Measurements from ENCODE around the gene ATF5.

ATF5 gene

GRCh38 chr19:49882643-49883042 is 46.4 kb upstream of the ATF5 start:
- Histone ChIP-seq H3K36me3 (ENCODE audit: control insufficient read depth, insufficient read depth, low read length) (peaks cover 4% of the 10 kb centered on the region), H2BK15ac (replicated peaks; ENCODE audit: low read depth) (no peak overlapping the region), H2AK5ac (ENCODE audit: low read length) (no peak overlapping the region), H3K4me3 (ENCODE audit: low read length) (no peak overlapping the region), H2BK120ac (ENCODE audit: low read depth, low read length) (no peak overlapping the region), H4K5ac (ENCODE audit: low read length) (no peak overlapping the region), H3K27ac (ENCODE audit: low read depth, low read length) (no peak overlapping the region), H3K18ac (ENCODE audit: low read length) (no peak overlapping the region), H3K79me1 (ENCODE audit: low read length) (peaks cover 10% of the 10 kb centered on the region), H3K23ac (ENCODE audit: low read length) (no peak overlapping the region), H3K79me2 (ENCODE audit: control insufficient read depth, insufficient read depth, low read length) (peaks cover 2% of the 10 kb centered on the region), H2BK5ac (ENCODE audit: low read length) (no peak overlapping the region), H3K4ac (ENCODE audit: low read depth, low read length) (no peak overlapping the region), H3K9ac (ENCODE audit: low read length) (no peak overlapping the region), H4K8ac (ENCODE audit: low read depth, low read length) (no peak overlapping the region), H3K56ac (ENCODE audit: low read length) (no peak overlapping the region), H3K27me3 (ENCODE audit: insufficient read depth, low read length, poor library complexity) (no peaks in the 10 kb centered on the region), H3K4me2 (ENCODE audit: low read length) (no peak overlapping the region), H3K4me1 (ENCODE audit: control insufficient read depth, low read depth, low read length) (peaks cover 4% of the 10 kb centered on the region)
- no CpG with 5 or more reads among the region's 14 CpGs for WGBS (ENCODE audit: extremely low coverage, insufficient coverage, low lambda C conversion rate)
- no peak for DNase-seq

- Histone ChIP-seq H2BK5ac (ENCODE audit: low read length) (no peak overlapping the region), H3K79me1 (ENCODE audit: low read length) (peaks cover 10% of the 10 kb centered on the region), H3K56ac (ENCODE audit: low read length) (no peak overlapping the region), H4K5ac (ENCODE audit: low read length) (no peak overlapping the region), H3K4me2 (ENCODE audit: low read length) (no peak overlapping the region), H2BK15ac (replicated peaks; ENCODE audit: low read depth) (no peak overlapping the region), H2AK5ac (ENCODE audit: low read length) (no peak overlapping the region), H4K8ac (ENCODE audit: low read depth, low read length) (no peak overlapping the region), H3K9ac (ENCODE audit: low read length) (no peak overlapping the region), H3K4me1 (ENCODE audit: control insufficient read depth, low read depth, low read length) (peaks cover 4% of the 10 kb centered on the region), H3K27me3 (ENCODE audit: insufficient read depth, low read length, poor library complexity) (no peaks in the 10 kb centered on the region), H3K4me3 (ENCODE audit: low read length) (no peak overlapping the region), H3K36me3 (ENCODE audit: control insufficient read depth, insufficient read depth, low read length) (peaks cover 4% of the 10 kb centered on the region), H3K4ac (ENCODE audit: low read depth, low read length) (no peak overlapping the region), H3K18ac (ENCODE audit: low read length) (no peak overlapping the region), H3K79me2 (ENCODE audit: control insufficient read depth, insufficient read depth, low read length) (peaks cover 2% of the 10 kb centered on the region), H3K27ac (ENCODE audit: low read depth, low read length) (no peak overlapping the region), H2BK120ac (ENCODE audit: low read depth, low read length) (no peak overlapping the region), H3K23ac (ENCODE audit: low read length) (no peak overlapping the region)
- no CpG with 5 or more reads among the region's 5 CpGs for WGBS (ENCODE audit: extremely low coverage, insufficient coverage, low lambda C conversion rate)
- DNase-seq = no peak
Measured at GRCh38 chr19:49883094-49883493, 45.9 kb upstream of the ATF5 start.

- Histone ChIP-seq H3K27me3 (ENCODE audit: insufficient read depth, low read length, poor library complexity) (no peaks in the 10 kb centered on the region), H2BK120ac (ENCODE audit: low read depth, low read length) (no peak overlapping the region), H3K4me3 (ENCODE audit: low read length) (no peak overlapping the region), H3K79me2 (ENCODE audit: control insufficient read depth, insufficient read depth, low read length) (peaks cover 2% of the 10 kb centered on the region), H2AK5ac (ENCODE audit: low read length) (no peak overlapping the region), H2BK15ac (replicated peaks; ENCODE audit: low read depth) (no peak overlapping the region), H3K79me1 (ENCODE audit: low read length) (peaks cover 6% of the 10 kb centered on the region), H3K4me1 (ENCODE audit: control insufficient read depth, low read depth, low read length) (no peaks in the 10 kb centered on the region), H3K36me3 (ENCODE audit: control insufficient read depth, insufficient read depth, low read length) (peaks cover 4% of the 10 kb centered on the region), H3K27ac (ENCODE audit: low read depth, low read length) (no peak overlapping the region), H3K18ac (ENCODE audit: low read length) (no peak overlapping the region), H3K4ac (ENCODE audit: low read depth, low read length) (no peak overlapping the region), H3K4me2 (ENCODE audit: low read length) (no peak overlapping the region), H3K23ac (ENCODE audit: low read length) (no peak overlapping the region), H2BK5ac (ENCODE audit: low read length) (no peak overlapping the region), H3K9ac (ENCODE audit: low read length) (no peak overlapping the region), H3K56ac (ENCODE audit: low read length) (no peak overlapping the region), H4K5ac (ENCODE audit: low read length) (no peak overlapping the region), H4K8ac (ENCODE audit: low read depth, low read length) (no peak overlapping the region)
- no CpG with 5 or more reads among the region's 18 CpGs for WGBS (ENCODE audit: extremely low coverage, insufficient coverage, low lambda C conversion rate)
- no peak for DNase-seq
Measured at GRCh38 chr19:49884109-49884508, 44.9 kb upstream of the ATF5 start.

GRCh38 chr19:49884760-49885159 is 44.2 kb upstream of the ATF5 start:
- Histone ChIP-seq H2BK120ac (ENCODE audit: low read depth, low read length) (no peak overlapping the region), H3K4me2 (ENCODE audit: low read length) (no peak overlapping the region), H3K4me1 (ENCODE audit: control insufficient read depth, low read depth, low read length) (no peaks in the 10 kb centered on the region), H3K56ac (ENCODE audit: low read length) (no peak overlapping the region), H3K79me2 (ENCODE audit: control insufficient read depth, insufficient read depth, low read length) (no peaks in the 10 kb centered on the region), H3K23ac (ENCODE audit: low read length) (no peak overlapping the region), H2BK5ac (ENCODE audit: low read length) (no peak overlapping the region), H3K36me3 (ENCODE audit: control insufficient read depth, insufficient read depth, low read length) (peaks cover 4% of the 10 kb centered on the region), H3K4ac (ENCODE audit: low read depth, low read length) (no peak overlapping the region), H3K27me3 (ENCODE audit: insufficient read depth, low read length, poor library complexity) (no peaks in the 10 kb centered on the region), H2AK5ac (ENCODE audit: low read length) (no peak overlapping the region), H4K8ac (ENCODE audit: low read depth, low read length) (no peak overlapping the region), H4K5ac (ENCODE audit: low read length) (no peak overlapping the region), H2BK15ac (replicated peaks; ENCODE audit: low read depth) (no peak overlapping the region), H3K79me1 (ENCODE audit: low read length) (peaks cover 3% of the 10 kb centered on the region), H3K4me3 (ENCODE audit: low read length) (no peak overlapping the region), H3K27ac (ENCODE audit: low read depth, low read length) (no peak overlapping the region), H3K9ac (ENCODE audit: low read length) (no peak overlapping the region), H3K18ac (ENCODE audit: low read length) (no peak overlapping the region)
- WGBS (ENCODE audit: extremely low coverage, insufficient coverage, low lambda C conversion rate) = no CpG with 5 or more reads among the region's 3 CpGs
- DNase-seq = no peak

DNA sequence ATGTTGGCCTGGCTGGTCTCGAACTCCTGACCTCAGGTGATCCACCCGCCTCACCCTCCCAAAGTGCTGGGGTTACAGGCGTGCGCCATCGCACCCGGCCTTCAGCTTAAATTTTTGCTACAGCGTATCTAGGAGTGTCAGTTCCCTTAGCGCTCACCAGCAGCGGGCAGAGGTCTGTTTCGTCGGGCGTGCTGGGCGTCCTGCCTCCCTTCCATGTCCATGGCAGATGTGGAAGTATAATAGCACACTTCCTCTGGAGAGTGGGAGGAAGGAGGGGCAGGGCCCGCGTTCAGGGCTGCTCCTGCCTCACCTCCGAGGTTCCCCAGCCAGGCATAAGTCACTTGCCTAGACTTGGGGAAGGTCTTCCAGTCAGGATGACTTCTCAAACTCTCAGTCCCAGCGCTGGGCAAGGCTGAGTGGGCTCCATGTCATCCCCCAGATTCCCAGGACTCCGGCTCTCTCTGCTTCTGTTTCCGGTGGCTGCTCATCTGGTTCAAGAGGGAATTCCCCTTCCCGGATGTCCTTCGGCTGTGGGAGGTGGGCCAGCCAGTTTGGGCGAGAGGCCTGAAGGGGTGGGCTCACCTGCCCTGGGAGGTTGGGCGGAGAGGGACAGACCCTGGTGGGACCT is 41.9 kb upstream of the ATF5 start:
- peaks cover 4% of the 10 kb centered on the region for H3K36me3 ChIP-seq (ENCODE audit: control insufficient read depth, insufficient read depth, low read length)
- no peak overlapping the region for H3K4me3 ChIP-seq (ENCODE audit: low read length)
- H2AK5ac ChIP-seq (ENCODE audit: low read length) = no peak overlapping the region
- H3K23ac ChIP-seq (ENCODE audit: low read length) = no peak overlapping the region
- no peaks in the 10 kb centered on the region for H3K79me2 ChIP-seq (ENCODE audit: control insufficient read depth, insufficient read depth, low read length)
- no peak for DNase-seq
- H3K56ac ChIP-seq (ENCODE audit: low read length) = no peak overlapping the region
- H3K27me3 ChIP-seq (ENCODE audit: insufficient read depth, low read length, poor library complexity) = no peaks in the 10 kb centered on the region
- H3K9ac ChIP-seq (ENCODE audit: low read length) = no peak overlapping the region
- no peaks in the 10 kb centered on the region for H3K79me1 ChIP-seq (ENCODE audit: low read length)
- H2BK120ac ChIP-seq (ENCODE audit: low read depth, low read length) = no peak overlapping the region
- no peak overlapping the region for H3K4me2 ChIP-seq (ENCODE audit: low read length)
- no peak overlapping the region for H3K4ac ChIP-seq (ENCODE audit: low read depth, low read length)
- WGBS (ENCODE audit: extremely low coverage, insufficient coverage, low lambda C conversion rate) = no CpG with 5 or more reads among the region's 23 CpGs
- no peak overlapping the region for H3K27ac ChIP-seq (ENCODE audit: low read depth, low read length)
- H3K4me1 ChIP-seq (ENCODE audit: control insufficient read depth, low read depth, low read length) = no peaks in the 10 kb centered on the region
- H2BK5ac ChIP-seq (ENCODE audit: low read length) = no peak overlapping the region
- H4K5ac ChIP-seq (ENCODE audit: low read length) = no peak overlapping the region
- no peak overlapping the region for H3K18ac ChIP-seq (ENCODE audit: low read length)
- H2BK15ac ChIP-seq (replicated peaks; ENCODE audit: low read depth) = no peak overlapping the region
- no peak overlapping the region for H4K8ac ChIP-seq (ENCODE audit: low read depth, low read length)

Measured in mesendoderm (in vitro differentiated cells).